DMS 273 (cell line): ENCODE measurements around the gene PGBD4.

ENCODE experiments used
- DNase-seq: peaks from one replicate; lab custom pipeline; 2025; ENCODE audit not compliant: unreplicated experiment; lab: John Stamatoyannopoulos, UW

PGBD4 gene

GRCh38 chr15:34101366-34102174 lies at the start of gene PGBD4, which contains the start of gene EMC7:
TSS of gene PGBD4 (plus strand) at chr15:34102083. CDS start at chr15:34102532, 449 bp downstream.
TSS of gene EMC7 (minus strand) at chr15:34101862. CDS start at chr15:34101839, 23 bp downstream.
- peak; percentile 98 for DNase-seq

GRCh38 chr15:34054081-34054707 lies 47.7 kb upstream of the PGBD4 start:
- no peak for DNase-seq

- no peak for DNase-seq
These were observed 45.9 kb upstream of the PGBD4 start for GRCh38 chr15:34055868-34056595.

- no peak for DNase-seq
These were observed 45.0 kb upstream of the PGBD4 start for GRCh38 chr15:34056911-34057310.

- DNase-seq, result no peak
These were observed 42.4 kb upstream of the PGBD4 start for GRCh38 chr15:34059476-34059875.

- DNase-seq, result no peak
These were observed 41.9 kb upstream of the PGBD4 start for GRCh38 chr15:34059946-34060345.

GRCh38 chr15:34064438-34064837 lies 37.4 kb upstream of the PGBD4 start:
- no peak for DNase-seq

- DNase-seq, result no peak
These were observed 36.6 kb upstream of the PGBD4 start for GRCh38 chr15:34065261-34065660.

- no peak for DNase-seq
These were observed 35.9 kb upstream of the PGBD4 start for GRCh38 chr15:34065941-34066340.

GRCh38 chr15:34070003-34070402 lies 31.9 kb upstream of the PGBD4 start:
- no peak for DNase-seq

GRCh38 chr15:34076785-34077184 lies 25.1 kb upstream of the PGBD4 start:
- DNase-seq, result no peak

GRCh38 chr15:34078900-34079299 lies 23.0 kb upstream of the PGBD4 start:
- no peak for DNase-seq

- DNase-seq, result no peak
These were observed 22.0 kb upstream of the PGBD4 start for GRCh38 chr15:34079904-34080303.

GRCh38 chr15:34084086-34084485 lies 17.8 kb upstream of the PGBD4 start:
- DNase-seq, result peak; percentile 7

GRCh38 chr15:34085746-34086145 lies 16.1 kb upstream of the PGBD4 start:
- peak; percentile 43 for DNase-seq

GRCh38 chr15:34099914-34100313 lies 2.0 kb upstream of the PGBD4 start:
- DNase-seq, result no peak

GRCh38 chr15:34102175-34102925 lies 467 bp downstream of the PGBD4 start:
- no peak for DNase-seq

- DNase-seq, result no peak
These were observed 4.5 kb downstream of the PGBD4 start for GRCh38 chr15:34106423-34106822.

- DNase-seq, result no peak
These were observed 5.4 kb downstream of the PGBD4 start for GRCh38 chr15:34107315-34107714.

- DNase-seq, result peak; percentile 72
These were observed 8.1 kb downstream of the PGBD4 start for GRCh38 chr15:34109797-34110663.
